ENCODE measurements around the gene TENM4. TPM values are rescaled to one million over a fixed set of nuclear protein-coding genes. Genes with fewer than 3 reads are reported as not detected.

The TENM4 gene
- total RNA-seq, 1 donor from 2014 or later: 112 TPM

GRCh38 chr11:79049741-79050179 lies 391.1 kb downstream of the TENM4 start:
- no peak for DNase-seq

- DNase-seq: no peak
Observed at GRCh38 chr11:79047980-79048379, 392.9 kb downstream of the TENM4 start.

DNA sequence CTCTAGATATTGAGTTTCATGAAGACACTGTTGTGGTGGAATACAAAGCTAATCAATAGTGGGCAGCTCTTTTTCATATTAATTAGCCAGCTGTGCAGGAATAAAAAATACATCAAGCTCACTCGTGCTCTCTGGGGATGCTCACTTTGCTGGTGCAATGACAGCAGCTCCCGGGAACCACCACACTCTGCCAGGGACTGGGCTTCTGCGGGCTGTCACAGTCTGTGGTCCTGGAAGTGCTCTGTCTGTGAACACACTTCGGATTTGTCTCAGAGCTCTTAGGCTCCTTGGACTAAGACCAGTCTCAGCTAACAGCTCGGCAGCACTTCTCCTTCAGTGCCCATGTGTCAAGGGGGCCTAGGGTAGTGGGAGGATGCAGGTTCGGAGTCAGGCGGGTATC lies 393.5 kb downstream of the TENM4 start:
- DNase-seq: no peak

DNA sequence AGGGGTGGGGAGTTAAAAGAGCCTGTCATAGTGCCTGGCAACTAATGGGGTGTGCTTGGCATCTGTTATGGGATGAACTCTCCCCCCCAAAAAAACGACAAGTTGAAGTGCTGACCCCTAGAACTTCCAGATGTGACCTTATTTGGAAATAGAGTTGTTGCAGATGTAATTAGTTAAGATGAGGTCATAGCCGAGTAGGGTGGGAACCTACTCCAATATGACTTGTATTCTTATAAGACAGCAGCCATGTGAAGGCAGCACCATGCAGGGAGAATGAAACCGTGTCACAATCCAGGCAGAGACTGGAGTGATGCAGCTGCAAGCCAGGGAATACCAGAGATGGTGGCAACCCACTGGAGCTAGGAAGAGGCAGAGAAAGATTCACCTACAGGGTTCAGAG lies 394.5 kb downstream of the TENM4 start:
- DNase-seq: no peak

- no peak for DNase-seq
Observed at GRCh38 chr11:79045800-79046304, 395.0 kb downstream of the TENM4 start.

DNA sequence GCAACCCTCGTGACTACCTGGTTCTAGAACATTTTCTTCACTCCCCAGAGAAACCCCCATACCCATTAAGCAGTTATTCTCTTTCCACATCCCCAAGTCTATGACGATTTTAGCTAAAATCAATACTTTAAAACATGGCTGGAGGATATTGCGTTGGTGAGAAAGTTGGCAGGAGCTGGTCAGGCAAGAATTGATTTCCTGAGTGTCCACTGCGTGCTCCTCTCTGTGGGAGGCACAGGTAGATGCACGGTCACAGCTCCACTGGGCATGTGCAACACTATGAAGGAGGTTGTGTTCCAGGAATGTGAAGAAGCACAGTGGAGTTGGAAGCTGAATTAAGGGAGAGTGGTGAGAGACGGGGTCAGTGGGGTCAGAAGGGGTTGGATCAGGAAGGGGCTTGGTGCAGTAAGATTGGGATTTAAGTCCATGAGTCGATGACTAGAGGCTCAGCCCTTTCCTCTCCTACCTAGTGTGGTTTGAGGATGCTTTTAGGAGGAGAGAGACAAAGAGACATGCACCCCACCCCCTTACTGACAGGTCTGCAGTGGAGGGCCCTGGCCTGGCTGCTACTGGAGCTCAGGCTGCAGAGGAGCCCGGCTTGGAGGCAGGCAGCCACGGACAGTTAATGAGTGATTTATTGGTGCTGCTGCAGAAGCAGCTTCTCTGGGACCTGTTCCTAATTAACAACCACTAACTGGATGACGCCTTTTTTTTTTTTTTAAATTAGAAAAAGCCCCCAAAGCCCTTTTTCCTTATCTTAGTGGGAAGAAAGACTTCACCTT lies 395.6 kb downstream of the TENM4 start:
- no peak for DNase-seq

DNA sequence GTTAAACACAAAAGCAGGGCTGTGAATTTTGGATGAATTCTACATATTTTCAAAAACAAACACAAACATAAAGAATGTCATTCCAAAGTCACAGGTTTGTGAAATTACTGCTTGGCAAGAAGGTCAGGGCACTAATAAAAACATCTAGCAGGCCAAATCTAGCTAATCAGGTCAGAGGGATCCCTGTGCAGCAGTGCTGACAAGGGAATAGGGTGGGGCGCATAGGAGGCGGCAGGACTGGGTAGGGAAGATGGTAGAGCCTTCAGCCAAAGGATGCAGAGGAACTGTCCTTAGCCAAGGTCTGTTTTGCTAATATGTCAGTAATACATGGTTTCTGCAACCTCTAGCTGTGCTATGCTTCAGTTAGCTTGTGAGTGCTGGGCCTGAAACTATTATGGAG lies 396.6 kb downstream of the TENM4 start:
- no peak for DNase-seq

- DNase-seq: no peak
Observed at GRCh38 chr11:79043726-79044125, 397.1 kb downstream of the TENM4 start.

GRCh38 chr11:79042824-79043223 lies 398.0 kb downstream of the TENM4 start:
- no peak for DNase-seq

GRCh38 chr11:79040348-79040747 lies 400.5 kb downstream of the TENM4 start:
- DNase-seq: peak; percentile 66

- no peak for DNase-seq
Observed at GRCh38 chr11:79039122-79039521, 401.7 kb downstream of the TENM4 start.

DNA sequence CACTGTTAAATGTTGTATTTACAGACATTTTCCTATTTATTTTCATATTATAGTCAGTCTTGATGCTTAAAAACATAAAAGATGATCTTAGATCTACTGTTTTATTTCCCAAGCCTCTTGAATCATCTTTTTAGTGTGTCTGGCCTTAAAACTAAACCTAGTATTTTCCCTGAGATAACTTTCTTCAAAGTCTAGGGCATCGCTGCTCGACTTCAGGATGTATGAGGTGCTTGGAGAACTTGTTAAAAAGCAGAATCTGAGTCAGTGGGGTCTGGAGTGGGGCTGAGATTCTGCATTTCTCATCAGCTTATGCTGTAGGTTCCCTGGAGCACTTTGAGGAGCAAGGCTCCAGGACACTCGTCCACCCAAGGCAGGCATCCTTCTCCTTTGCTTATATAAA lies 404.9 kb downstream of the TENM4 start:
- no peak for DNase-seq

DNA sequence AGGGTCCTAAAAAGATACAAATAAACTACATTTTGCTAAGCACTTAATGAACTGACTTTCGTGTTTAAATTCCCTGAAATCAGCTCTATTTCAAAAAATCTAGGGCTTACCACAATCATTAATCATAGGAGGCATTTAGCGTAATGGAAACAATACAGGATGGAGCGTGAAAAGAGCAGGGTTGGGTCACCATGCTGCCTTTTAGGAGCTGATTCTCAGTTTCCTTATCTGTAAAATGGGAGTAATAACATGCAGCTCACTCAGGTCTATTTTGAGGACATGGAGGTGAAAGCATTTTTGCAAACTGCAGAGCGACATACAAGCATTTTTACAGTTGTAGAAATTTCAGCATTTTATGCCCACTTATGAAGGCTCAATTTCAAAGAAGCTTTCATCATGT lies 407.0 kb downstream of the TENM4 start:
- no peak for DNase-seq

- no peak for DNase-seq
Observed at GRCh38 chr11:79030448-79030847, 410.4 kb downstream of the TENM4 start.

- no peak for DNase-seq
Observed at GRCh38 chr11:79028225-79028624, 412.6 kb downstream of the TENM4 start.

GRCh38 chr11:79026803-79027445 lies 413.9 kb downstream of the TENM4 start:
- no peak for DNase-seq

DNA sequence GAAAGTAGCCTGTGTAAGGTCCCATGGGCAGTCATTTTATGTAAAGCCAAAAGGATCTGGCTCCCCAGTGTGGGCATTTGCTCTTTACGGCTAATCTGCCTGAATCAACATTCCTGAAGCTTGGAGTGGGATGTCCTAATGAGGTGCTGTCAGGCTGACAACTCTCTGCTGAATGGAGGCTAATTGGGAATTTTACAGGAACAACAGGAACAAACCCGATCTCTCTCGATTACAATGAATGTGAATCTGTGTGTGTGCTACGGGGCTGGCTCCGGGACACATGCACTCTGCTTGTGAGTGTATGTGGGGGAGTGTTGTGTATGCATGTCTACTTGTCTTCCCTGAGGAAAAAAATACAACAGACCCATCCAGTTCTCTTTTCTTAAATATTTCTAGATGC lies 415.2 kb downstream of the TENM4 start:
- no peak for DNase-seq

DNA sequence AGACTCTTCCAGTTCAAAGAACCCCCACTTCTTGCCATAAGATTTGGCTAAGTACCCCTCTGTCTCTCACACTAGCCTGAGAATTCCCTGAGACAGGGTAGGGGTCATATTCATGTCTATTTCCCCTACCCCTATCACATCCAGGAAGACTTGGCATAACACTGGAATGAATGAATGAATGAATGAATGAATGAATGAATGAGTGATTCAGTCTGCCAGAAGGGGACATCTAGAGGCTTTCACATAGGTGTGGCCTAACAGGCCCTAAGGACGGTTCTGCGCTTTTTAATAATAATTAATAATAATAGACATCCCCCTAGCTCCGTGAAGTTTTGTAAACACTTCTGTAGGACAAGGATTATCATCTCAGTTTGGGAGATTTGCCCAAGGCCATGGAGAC lies 415.7 kb downstream of the TENM4 start:
- no peak for DNase-seq

DNA sequence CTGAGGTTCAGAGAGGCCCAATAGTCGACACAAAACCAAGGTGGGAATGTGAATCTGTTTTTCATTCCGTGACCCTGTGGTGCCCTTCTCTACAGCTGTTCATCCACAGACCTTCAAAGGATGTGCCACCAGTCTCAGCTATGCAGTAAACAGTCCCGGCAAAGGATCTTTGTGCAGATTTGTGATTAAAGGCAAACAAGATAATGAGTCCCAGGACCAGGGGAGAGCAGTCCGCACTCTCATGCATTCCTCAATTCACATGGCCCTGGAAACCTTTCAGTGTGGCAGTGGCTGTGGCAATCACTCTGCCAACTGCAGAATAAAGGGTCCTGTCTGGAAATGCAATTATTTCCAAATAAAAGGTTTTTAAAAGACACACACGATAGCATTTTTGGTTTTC lies 418.6 kb downstream of the TENM4 start:
- DNase-seq: no peak

DNA sequence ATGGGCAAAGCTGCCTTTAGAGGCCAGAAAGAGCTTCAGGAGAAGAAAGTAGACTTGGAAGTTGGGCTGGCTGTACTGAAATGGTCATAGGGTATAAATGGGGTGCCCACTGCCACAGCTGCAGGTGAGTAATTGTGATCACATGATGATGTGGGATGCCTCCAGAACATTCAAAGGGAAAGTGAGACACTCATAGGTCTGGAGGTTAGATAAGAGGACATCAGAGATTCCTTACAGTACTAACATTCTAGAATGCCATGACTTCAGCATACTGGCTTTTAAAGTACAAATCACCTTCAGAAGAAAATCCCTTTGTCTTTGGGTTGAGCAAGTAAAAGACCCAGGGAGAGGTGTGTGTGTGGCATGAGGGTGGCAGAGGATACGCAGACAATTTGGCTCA lies 419.2 kb downstream of the TENM4 start:
- DNase-seq: no peak

DNA sequence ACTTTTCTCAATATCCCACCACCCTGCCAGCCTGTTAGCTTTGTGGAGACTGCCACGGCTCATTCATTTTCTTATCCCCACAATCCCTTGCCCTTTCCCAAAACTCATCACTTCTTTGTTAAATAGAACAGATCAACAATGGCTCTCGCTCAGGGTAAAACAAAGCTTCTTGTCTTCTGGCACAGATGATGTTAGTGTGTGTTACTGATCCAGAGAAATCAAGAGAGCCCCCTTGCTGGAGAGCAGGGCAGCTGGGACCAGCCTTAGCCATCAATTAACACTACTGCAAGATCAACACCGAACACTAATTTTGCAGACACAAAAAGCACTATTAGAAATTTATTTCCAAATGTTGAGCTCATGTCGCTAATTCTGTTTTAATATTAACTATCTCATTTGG lies 420.9 kb downstream of the TENM4 start:
- DNase-seq: no peak

DNA sequence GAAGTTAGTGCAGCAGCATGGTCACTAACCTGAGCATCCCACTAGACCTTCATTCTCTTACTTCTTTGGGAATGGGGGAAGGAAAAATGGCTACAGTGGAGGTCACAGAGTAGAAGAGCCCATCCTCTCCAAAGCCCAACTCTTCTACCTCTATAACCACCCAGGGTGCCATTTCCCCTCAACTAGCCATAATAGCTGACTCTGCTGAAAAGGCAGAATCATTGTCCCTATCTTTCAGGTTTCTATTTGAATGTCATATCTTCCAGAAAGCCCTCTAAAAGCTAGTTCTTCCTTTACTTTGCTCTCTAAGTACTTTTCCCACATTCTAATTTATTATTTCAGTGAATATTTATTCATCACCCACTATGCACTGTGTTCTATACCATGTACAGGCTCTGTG lies 421.6 kb downstream of the TENM4 start:
- DNase-seq: no peak

- no peak for DNase-seq
Observed at GRCh38 chr11:79018371-79018849, 422.4 kb downstream of the TENM4 start.

DNA sequence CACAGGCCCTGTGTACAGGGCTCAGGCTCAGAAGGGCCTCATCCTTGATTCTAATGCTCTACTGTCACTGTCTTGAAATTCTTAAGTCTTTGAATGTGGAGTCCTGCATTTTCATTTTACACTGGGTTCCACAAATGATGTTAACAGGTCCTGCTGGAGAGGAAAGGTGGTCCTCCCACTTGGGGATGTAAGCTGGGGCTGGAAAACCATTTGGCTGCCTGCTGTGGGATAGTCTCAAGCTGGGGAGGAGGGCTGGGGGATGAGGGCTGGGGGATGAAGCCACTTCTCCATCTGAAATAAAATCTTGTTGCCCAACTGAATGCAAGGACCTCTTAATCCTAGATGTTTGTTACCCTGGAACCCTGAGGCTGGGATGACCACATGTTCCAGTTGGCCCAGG lies 423.0 kb downstream of the TENM4 start:
- no peak for DNase-seq

Data from occipital lobe (tissue), 2 donors.